HG03575 (cell line): Measurements from ENCODE around the gene CEP170B.
"Not testable (repeated sequence)": the region's sequence is repeated elsewhere in the genome, so short reads cannot be mapped to it uniquely, and the experiment has no call there.

Source experiments
- ATAC-seq: cut with Tn5 transposase; IDR thresholded peaks from one replicate; pipeline ENCODE4 v1.9.1; 2021; ENCODE audit not compliant: unreplicated experiment, insufficient number of reproducible peaks, low FRiP score; ENCODE audit errors: extremely low read depth

CEP170B gene

GRCh38 chr14:104843006-104843405 lies 22.1 kb upstream of the CEP170B start:
- ATAC-seq = no peak

DNA sequence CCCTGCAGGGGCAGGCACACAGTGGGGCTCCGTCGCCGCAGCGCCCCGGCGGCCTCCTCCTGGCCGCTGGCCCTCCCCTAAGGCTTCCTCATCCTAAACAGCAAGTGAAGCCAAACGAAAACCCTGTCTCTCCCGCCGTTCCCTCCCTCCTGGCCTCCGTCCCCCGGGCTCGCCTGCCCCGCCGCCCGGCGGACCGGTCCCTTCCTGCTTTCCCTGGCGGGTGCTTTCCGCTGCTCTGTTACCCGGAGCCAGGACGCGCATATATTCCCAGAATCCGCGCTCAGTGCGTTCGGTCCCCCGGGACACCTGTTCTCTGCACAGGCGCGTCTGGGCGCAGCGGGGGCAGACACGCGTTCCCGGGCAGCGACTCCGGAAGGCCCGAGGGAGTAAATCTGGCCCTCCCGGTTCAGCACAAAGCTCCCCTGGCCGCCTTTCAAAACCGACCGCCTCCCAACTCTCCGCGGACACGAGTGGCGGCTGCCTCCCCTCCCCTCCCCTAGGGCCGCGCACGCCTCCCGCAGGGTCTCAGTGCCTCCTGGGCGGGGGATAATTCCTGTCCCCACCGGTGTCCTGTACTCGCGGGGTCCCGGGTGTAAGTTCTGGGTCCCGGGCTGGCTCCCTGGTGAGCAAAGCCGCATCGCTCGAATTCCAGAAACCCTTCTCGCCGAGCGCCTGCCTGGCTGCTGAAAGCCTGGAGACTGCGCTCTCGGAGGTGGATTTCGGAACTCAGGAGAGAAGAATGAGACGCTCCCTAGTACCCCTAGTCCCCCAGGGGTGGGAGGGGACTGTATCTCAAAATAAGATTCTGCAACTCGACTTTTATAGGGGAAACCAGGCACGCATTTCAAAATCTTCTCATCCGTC lies 21.4 kb upstream of the CEP170B start:
- ATAC-seq = no peak

DNA sequence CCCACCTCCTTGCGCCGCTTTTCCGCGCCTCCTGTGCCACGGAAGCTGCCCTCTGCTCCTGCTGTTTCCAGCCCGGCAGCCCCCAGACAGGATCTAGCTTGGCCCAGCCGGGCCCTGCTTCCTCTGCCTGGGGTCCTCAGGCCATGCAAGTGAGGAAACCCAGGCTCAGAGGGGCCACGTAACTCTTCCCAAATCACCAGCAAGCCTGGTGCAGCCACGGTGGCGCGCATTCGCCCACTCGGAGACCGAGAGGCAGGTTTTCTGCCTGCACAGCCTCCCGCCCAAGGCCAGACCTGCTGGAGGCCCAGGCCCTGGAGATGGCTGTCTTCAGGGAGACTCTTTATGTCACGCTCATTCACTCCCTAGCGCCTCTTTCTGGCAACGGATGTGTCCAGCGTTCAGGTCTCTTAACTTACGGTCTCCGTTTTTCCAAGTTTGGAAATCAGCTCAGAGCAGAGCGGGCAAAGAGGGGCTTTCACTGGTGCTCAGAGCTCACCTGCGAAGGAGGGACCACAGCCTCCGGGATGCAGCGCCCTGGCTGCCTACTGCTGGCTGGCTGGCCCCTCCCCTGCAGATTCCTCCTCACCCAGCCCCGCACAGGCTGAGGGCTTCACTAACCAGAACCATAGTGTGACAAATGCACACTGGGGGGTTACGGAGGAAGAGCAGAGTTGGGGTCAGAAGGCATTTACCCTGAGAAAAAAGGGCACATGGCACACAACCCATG lies 20.6 kb upstream of the CEP170B start:
- no peak for ATAC-seq

DNA sequence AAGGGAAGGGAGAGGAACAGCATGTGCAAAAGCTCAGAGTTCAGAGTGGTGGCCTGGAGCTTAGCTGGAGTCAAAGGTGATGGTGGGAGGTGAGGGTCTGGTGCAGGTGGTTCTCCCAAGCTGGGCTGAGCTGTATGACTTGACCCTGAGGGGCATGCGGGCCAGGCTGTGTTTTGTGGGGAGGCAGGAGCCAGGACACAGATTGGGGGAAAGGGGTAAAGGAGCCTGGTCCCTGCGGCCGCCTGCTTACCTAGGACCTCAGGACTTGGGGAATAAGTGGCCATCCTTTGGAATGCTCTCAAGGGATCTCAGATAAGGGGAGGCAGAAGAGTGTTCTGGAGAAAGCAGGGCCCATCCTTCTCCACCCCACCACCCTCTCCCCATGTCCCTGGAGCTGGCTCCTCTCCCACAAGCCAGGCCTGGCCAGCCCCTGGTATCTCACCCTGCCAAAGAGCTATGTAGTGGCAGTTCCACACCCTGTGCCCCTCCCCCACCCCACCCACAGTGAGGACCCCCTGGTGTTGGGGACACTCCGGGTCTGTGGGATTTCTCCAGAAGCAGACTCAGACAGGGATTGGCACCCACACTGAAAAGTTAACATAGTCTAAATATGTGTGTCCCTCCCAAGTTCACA lies 19.9 kb upstream of the CEP170B start:
- no peak for ATAC-seq

- no peak for ATAC-seq
Measured at GRCh38 chr14:104845834-104846441, 19.1 kb upstream of the CEP170B start.

DNA sequence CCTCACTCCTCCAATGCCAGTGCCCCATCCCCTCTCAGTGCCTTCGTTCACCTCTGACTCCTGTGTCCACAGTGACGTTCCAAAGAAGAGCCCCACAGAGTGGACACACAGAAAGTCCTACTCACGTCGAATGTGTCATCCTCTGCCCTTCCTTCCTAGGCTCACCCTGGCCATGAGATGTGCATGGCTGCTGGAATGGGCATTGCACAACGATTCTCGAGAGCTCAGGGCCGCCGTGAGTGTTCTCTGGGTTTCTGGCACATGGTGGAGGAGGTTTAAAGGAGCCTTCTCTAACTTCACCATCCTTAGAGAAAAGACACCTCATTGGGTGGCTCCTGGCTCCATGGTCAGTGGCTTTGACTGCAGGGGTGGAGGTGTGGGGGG lies 12.8 kb upstream of the CEP170B start:
- no peak for ATAC-seq

- ATAC-seq = no peak
Measured at GRCh38 chr14:104855532-104856090, 9.5 kb upstream of the CEP170B start.

DNA sequence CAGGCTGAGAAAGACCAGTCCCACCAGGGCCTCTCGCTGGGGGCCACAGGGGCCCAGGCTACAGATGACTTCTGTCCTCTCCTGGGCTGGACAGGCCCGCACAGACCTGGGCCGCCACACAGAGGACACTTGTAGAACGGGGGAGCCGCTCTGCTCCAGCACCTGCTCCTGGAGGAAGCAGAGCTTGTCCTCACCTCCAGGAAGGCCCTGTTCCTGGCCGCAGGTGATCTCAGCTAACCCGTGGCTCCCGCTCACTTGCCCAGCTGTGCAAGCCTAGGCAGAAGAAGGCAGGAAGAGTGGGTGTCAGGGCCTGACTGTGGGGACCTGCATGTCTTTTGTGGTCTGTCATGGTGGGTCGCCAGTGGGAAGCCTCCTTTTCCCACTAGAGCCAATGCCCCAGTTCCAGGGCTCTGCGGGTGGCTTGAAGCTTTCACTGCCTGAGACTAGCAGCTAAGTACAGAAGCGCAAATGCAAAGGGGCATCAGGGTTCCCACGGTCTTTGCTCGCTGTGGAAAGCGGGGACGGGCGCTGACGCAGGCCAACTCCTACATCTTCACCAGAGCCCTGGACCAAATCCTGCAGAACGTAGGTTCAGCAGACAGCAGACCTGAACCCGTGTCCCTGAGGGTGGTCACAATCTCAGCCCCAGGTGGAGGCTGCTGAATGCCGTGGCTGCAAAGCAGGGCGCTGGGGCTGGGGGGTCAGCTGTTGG lies 8.8 kb upstream of the CEP170B start:
- no peak for ATAC-seq

GRCh38 chr14:104856869-104857860 lies 7.9 kb upstream of the CEP170B start:
- no peak for ATAC-seq

DNA sequence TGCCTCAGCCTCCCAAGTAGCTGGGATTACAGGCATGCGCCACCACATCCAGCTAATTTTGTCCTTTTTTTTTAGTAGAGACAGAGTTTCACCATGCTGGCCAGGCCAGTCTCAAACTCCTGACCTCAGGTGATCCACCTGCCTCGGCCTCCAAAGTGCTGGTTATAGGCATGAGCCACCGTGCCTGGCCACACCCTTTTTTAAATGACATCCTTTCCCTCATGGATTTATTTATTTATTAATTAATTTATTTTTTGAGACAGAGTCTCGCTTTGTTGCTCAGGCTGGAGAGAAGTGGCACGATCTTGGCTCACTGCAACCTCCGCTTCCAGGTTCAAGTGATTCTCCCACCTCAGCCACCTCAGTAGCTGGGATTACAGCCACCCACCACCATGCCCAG lies 7.1 kb upstream of the CEP170B start:
- not testable (repeated sequence) for ATAC-seq

DNA sequence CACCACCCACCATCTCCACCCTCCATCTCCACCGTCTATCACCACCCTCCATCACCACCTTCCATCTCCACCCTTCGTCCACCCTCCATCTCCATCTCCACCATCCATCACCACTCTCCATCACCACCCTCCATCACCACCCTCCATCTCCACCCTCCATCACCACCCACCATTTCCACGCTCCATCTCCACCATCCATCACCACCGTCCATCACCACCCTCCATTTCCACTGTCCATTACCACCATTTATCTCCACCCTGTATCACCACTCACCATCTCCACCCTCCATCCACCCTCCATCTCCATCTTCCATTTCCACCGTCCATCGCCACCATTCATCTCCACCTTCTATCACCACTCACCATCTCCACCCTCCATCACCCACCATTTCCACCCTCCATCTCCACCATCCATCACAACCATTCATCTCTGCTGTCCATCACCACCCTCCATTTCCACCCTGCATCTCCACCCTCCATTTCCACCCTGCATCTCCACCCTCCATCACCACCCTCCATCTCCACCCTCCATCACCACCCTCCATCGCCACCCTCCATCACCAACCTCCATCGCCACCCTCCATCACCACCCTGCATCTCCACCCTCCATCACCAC lies 6.1 kb upstream of the CEP170B start:
- no peak for ATAC-seq

DNA sequence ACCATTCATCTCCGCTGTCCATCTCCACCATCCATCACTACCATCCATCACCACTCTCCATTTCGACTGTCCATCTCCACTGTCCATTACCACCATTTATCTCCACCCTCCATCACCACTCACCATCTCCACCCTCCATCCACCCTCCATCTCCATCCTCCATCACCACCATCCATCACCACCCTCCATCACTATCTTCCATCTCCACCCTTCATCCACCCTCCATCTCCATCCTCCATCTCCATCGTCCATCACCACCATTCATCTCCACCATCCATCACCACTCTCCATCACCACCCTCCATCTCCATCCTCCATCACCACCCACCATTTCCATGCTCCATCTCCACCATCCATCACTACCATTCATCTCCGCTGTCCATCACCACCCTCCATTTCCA lies 5.2 kb upstream of the CEP170B start:
- ATAC-seq = no peak

DNA sequence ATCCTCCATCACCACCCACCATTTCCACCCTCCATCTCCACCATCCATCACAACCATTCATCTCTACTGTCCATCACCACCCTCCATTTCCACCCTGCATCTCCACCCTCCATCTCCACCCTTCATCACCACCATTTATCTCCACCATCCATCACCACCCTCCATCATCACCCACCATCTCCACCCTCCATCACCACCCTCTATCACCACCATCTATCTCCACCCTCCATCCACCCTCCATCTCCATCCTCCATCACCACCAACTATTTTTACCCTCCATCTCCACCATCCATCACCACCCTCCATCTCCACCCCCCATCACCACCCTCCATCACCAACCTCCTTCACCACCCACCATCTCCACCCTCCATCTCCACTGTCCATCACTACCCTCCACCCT lies 4.7 kb upstream of the CEP170B start:
- no peak for ATAC-seq

- no peak for ATAC-seq
Measured at GRCh38 chr14:104863131-104863862, 1.8 kb upstream of the CEP170B start.

DNA sequence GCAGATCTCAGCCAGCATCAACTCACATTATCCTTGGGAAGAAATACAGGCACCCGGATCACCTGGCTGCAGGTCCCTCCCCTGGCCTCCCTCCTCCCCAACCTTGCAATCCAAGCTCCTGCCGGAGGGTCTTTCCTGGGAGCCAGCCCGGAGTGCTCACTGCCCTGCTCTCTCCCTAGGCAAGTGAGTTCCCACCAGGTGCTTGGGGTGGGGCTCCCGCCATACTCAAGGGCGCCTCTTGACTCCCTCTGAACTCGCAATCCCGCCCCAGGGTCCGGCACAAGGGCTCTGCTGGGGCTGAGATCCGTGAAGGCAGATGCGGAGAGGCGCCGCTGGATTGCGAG lies 1.2 kb upstream of the CEP170B start:
- ATAC-seq = no peak

GRCh38 chr14:104864267-104865080 lies 594 bp upstream of the CEP170B start:
- no peak for ATAC-seq
